ENCODE measurements around the gene SH3GL1. TPM values are rescaled to one million over a fixed set of nuclear protein-coding genes. Genes with fewer than 3 reads are reported as not detected.

The SH3GL1 gene
- total RNA-seq, 4 donors from 2014 or later, result 16.5 to 63.2 (median 34.2) TPM

- intact Hi-C loops (cut with DNase I; ENCODE audit: low total_unique reads) (no loop called here), in situ Hi-C loops (cut with MboI; ENCODE audit: low pct_ligation_motif_present in 1 of 4, low pct_unique_long_range_greater_than_20kb in 1 of 4, low sequenced_read_pairs in 3 of 4) (loop anchor here in 1 of 4 donors (25.0 kb wide), 1 partner anchor 106 kb away; no protein-coding TSS in a partner anchor)
- WGBS, 2 donors (ENCODE audit: low coverage in 1 of 2), result 62% methylated on average over 19 of the region's 19 CpGs; no CpG with 5 or more reads in 1 of the 2 donors
- DNase-seq, result no peak
- Histone ChIP-seq H3K9me3 (no peaks in the 10 kb centered on the region), H3K27ac (peak overlapping the region; percentile 65 to 82 (median 77)), H3K4me3 (no peak overlapping the region), H3K36me3 (peaks cover 0 to 3% (median 0%) of the 10 kb centered on the region in 4 donors), H3K27me3 (no peaks in the 10 kb centered on the region), H3K4me1 (peaks cover 28 to 46% (median 39%) of the 10 kb centered on the region in 4 donors)
- TF ChIP-seq CTCF (IDR thresholded peaks at IDR 0.05) (no peak), POLR2A (IDR thresholded peaks at IDR 0.05) (no peak), POLR2AphosphoS5 (IDR thresholded peaks at IDR 0.05) (no peak), EP300 (IDR thresholded peaks at IDR 0.05; ENCODE audit: low read depth) (no peak)
These were observed 32.1 kb downstream of the SH3GL1 start for GRCh38 chr19:4368128-4368820.

GRCh38 chr19:4367781-4368127, 32.6 kb downstream of the SH3GL1 start:
- Histone ChIP-seq H3K9me3 (no peaks in the 10 kb centered on the region), H3K27me3 (no peaks in the 10 kb centered on the region), H3K4me1 (peaks cover 24 to 41% (median 33%) of the 10 kb centered on the region in 4 donors), H3K4me3 (no peak overlapping the region), H3K36me3 (peaks cover 0 to 3% (median 0%) of the 10 kb centered on the region in 4 donors), H3K27ac (peak overlapping the region in 1 of 4 donors; percentile 81)
- intact Hi-C loops (cut with DNase I; ENCODE audit: low total_unique reads) (no loop called here), in situ Hi-C loops (cut with MboI; ENCODE audit: low pct_ligation_motif_present in 1 of 4, low pct_unique_long_range_greater_than_20kb in 1 of 4, low sequenced_read_pairs in 3 of 4) (loop anchor here in 1 of 4 donors (25.0 kb wide), 1 partner anchor 105 kb away; no protein-coding TSS in a partner anchor)
- DNase-seq, result no peak
- 82% methylated on average over 13 of the region's 13 CpGs; no CpG with 5 or more reads in 1 of the 2 donors for WGBS, 2 donors (ENCODE audit: low coverage in 1 of 2)
- TF ChIP-seq CTCF (IDR thresholded peaks at IDR 0.05), result no peak
- no peak for TF ChIP-seq POLR2A (IDR thresholded peaks at IDR 0.05)
- TF ChIP-seq POLR2AphosphoS5 (IDR thresholded peaks at IDR 0.05), result peak in 1 of 3 donors; percentile 21
- TF ChIP-seq EP300 (IDR thresholded peaks at IDR 0.05; ENCODE audit: low read depth), result no peak

GRCh38 chr19:4367336-4367723, 33.0 kb downstream of the SH3GL1 start:
- Histone ChIP-seq H3K27ac (no peak overlapping the region), H3K27me3 (no peaks in the 10 kb centered on the region), H3K9me3 (no peaks in the 10 kb centered on the region), H3K4me1 (peaks cover 24 to 37% (median 29%) of the 10 kb centered on the region in 4 donors), H3K36me3 (peaks cover 0 to 3% (median 0%) of the 10 kb centered on the region in 4 donors), H3K4me3 (no peak overlapping the region)
- intact Hi-C loops (cut with DNase I; ENCODE audit: low total_unique reads) (no loop called here), in situ Hi-C loops (cut with MboI; ENCODE audit: low pct_ligation_motif_present in 1 of 4, low pct_unique_long_range_greater_than_20kb in 1 of 4, low sequenced_read_pairs in 3 of 4) (loop anchor here in 1 of 4 donors (25.0 kb wide), 1 partner anchor 105 kb away; no protein-coding TSS in a partner anchor)
- TF ChIP-seq CTCF (IDR thresholded peaks at IDR 0.05), result no peak
- no peak for TF ChIP-seq POLR2AphosphoS5 (IDR thresholded peaks at IDR 0.05)
- no peak for TF ChIP-seq EP300 (IDR thresholded peaks at IDR 0.05; ENCODE audit: low read depth)
- TF ChIP-seq POLR2A (IDR thresholded peaks at IDR 0.05), result no peak
- 85% methylated on average over 10 of the region's 10 CpGs; no CpG with 5 or more reads in 1 of the 2 donors for WGBS, 2 donors (ENCODE audit: low coverage in 1 of 2)
- DNase-seq, result no peak

GRCh38 chr19:4366666-4367335, 33.5 kb downstream of the SH3GL1 start:
- WGBS, 2 donors (ENCODE audit: low coverage in 1 of 2), result 94% methylated on average over 12 of the region's 16 CpGs; no CpG with 5 or more reads in 1 of the 2 donors

More at GRCh38 chr19:4366666-4367335, 33.5 kb downstream of the SH3GL1 start:
- Histone ChIP-seq H3K27me3 (no peaks in the 10 kb centered on the region), H3K36me3 (peaks cover 0 to 3% (median 0%) of the 10 kb centered on the region in 4 donors), H3K4me3 (no peak overlapping the region), H3K27ac (no peak overlapping the region), H3K9me3 (no peaks in the 10 kb centered on the region), H3K4me1 (peaks cover 24 to 37% (median 28%) of the 10 kb centered on the region in 4 donors)
- in situ Hi-C loops (cut with MboI; ENCODE audit: low pct_ligation_motif_present in 1 of 4, low pct_unique_long_range_greater_than_20kb in 1 of 4, low sequenced_read_pairs in 3 of 4), result loop anchor here in 1 of 4 donors (25.0 kb wide), 1 partner anchor 104 kb away; no protein-coding TSS in a partner anchor
- intact Hi-C loops (cut with DNase I; ENCODE audit: low total_unique reads), result no loop called here
- no peak for TF ChIP-seq EP300 (IDR thresholded peaks at IDR 0.05; ENCODE audit: low read depth)
- no peak for TF ChIP-seq CTCF (IDR thresholded peaks at IDR 0.05)
- TF ChIP-seq POLR2AphosphoS5 (IDR thresholded peaks at IDR 0.05), result no peak
- TF ChIP-seq POLR2A (IDR thresholded peaks at IDR 0.05), result no peak
- DNase-seq, result no peak
